SH-SY5Y (cell line): ENCODE data around the gene PTPRM.

Source experiments
- GATA2 ChIP-seq: IDR thresholded peaks from 2 replicates; pipeline ENCODE4 v1.6.1; 2011; ENCODE audit warnings: mild to moderate bottlenecking, low read depth, low read length
- GATA3 ChIP-seq: IDR thresholded peaks from 2 replicates; pipeline ENCODE4 v1.6.1; 2011; ENCODE audit warnings: low read depth, mild to moderate bottlenecking, low read length, moderate library complexity

- no peak for TF ChIP-seq GATA2
- TF ChIP-seq GATA3 = no peak
These were observed 183.8 kb downstream of the PTPRM start for GRCh38 chr18:7750966-7751365.
